Vagina (tissue), 2 donors: ENCODE measurements around the gene TEAD1. TPM values are rescaled to one million over a fixed set of nuclear protein-coding genes. Genes with fewer than 3 reads are reported as not detected.

ENCODE experiments used
- DNase-seq, 2 donors: peaks; one replicate each; pipeline ENCODE4 v3.0.0-alpha.2; 2017; ENCODE audit errors: extremely low spot score in 2 of 2
- H3K27ac ChIP-seq: fragments of 200-600 bp; sonication (generic); one replicate; pipeline ENCODE4 v1.5.1; 2019
- H3K27me3 ChIP-seq: fragments of 200-600 bp; sonication (generic); one replicate; pipeline ENCODE4 v1.5.1; 2019
- H3K36me3 ChIP-seq, 2 donors: fragments of 200-600 bp; sonication (generic); one replicate each; pipeline ENCODE4 v1.5.1; 2017 to 2019
- H3K4me1 ChIP-seq: fragments of 200-600 bp; sonication (generic); one replicate; pipeline ENCODE4 v1.5.1; 2019
- H3K4me3 ChIP-seq, 2 donors: fragments of 200-600 bp; sonication (generic); 1 replicate in 1 of 2; 2 replicates in 1 of 2; pipeline ENCODE4 v1.5.1; 2016 to 2019
- H3K9me3 ChIP-seq: fragments of 200-600 bp; sonication (generic); one replicate; pipeline ENCODE4 v1.5.1; 2019
- POLR2A ChIP-seq, 2 donors: fragments of 450-650 bp; IDR thresholded peaks; one replicate each; pipeline ENCODE4 v1.6.1; 2017; ENCODE audit warnings: antibody characterized with exemption in 2 of 2, mild to moderate bottlenecking in 2 of 2, moderate library complexity in 2 of 2
- POLR2AphosphoS5 ChIP-seq, 2 donors: sonication (generic); formaldehyde crosslinking; IDR thresholded peaks; one replicate each; pipeline ENCODE4 v1.9.0; 2017; ENCODE audit warnings: antibody characterized with exemption in 2 of 2, mild to moderate bottlenecking in 2 of 2, low read depth in 1 of 2; ENCODE audit not compliant: insufficient read depth in 1 of 2
- intact Hi-C: fragments of 100-400 bp; cut with DNase I; formaldehyde crosslinking; loops from one replicate; pipeline ENCODE4 v1.15.1; 2023
- total RNA-seq: library from RNA; depleted of rRNA; stranded (reverse); fragments of >200 nt; gene quantifications from one replicate; pipeline ENCODE4 v1.2.3, GENCODE V29; 2016
- TF ChIP-seq, protein P1 (sequence below), 3 experiments: fragments of 450-650 bp in 2 of 3; fragments of 200-600 bp in 1 of 3; sonication (generic) in 1 of 3; IDR thresholded peaks; one replicate each; pipeline ENCODE4 v1.5.1; 2017 to 2019; ENCODE audit warnings: antibody characterized with exemption in 3 of 3, mild to moderate bottlenecking in 2 of 3, moderate library complexity in 2 of 3

Gene TEAD1
- total RNA-seq, 1 donor from 2014 or later: 50.3 TPM

DNA sequence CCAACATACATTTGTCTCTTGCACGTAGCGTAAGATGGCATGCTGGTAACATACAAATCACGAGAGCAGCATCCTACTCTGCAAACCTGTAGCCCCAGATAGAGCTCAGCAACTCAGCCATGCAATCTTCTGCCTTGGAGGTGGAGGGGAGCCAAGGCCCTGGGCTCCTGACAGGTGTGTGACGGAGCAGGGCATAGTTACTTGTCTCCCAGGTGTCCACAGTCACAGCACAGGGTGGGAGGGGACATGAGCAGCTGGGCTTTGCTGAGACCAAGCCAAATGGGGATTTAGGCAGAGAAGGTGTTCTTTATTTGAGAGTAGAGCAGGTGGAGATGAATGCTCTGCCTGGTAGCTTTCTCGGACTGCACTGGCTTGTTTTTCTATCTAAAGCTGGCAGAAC lies 111.7 kb downstream of the TEAD1 start:
- no peaks in the 10 kb centered on the region for H3K27me3 ChIP-seq
- intact Hi-C loops: no loop called here
- no peaks in the 10 kb centered on the region for H3K9me3 ChIP-seq
- no peaks in the 10 kb centered on the region for H3K4me1 ChIP-seq
- H3K4me3 ChIP-seq: no peak overlapping the region
- TF ChIP-seq POLR2A (IDR thresholded peaks at IDR 0.05) (no peak), POLR2AphosphoS5 (IDR thresholded peaks at IDR 0.05; ENCODE audit: insufficient read depth in 1 of 2, low read depth in 1 of 2) (no peak)
- TF ChIP-seq, protein P1, sequence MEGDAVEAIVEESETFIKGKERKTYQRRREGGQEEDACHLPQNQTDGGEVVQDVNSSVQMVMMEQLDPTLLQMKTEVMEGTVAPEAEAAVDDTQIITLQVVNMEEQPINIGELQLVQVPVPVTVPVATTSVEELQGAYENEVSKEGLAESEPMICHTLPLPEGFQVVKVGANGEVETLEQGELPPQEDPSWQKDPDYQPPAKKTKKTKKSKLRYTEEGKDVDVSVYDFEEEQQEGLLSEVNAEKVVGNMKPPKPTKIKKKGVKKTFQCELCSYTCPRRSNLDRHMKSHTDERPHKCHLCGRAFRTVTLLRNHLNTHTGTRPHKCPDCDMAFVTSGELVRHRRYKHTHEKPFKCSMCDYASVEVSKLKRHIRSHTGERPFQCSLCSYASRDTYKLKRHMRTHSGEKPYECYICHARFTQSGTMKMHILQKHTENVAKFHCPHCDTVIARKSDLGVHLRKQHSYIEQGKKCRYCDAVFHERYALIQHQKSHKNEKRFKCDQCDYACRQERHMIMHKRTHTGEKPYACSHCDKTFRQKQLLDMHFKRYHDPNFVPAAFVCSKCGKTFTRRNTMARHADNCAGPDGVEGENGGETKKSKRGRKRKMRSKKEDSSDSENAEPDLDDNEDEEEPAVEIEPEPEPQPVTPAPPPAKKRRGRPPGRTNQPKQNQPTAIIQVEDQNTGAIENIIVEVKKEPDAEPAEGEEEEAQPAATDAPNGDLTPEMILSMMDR (IDR thresholded peaks at IDR 0.05): no peak
- peak in 1 of 2 donors; percentile 60 for DNase-seq
- H3K27ac ChIP-seq: no peak overlapping the region
- H3K36me3 ChIP-seq: no peaks in the 10 kb centered on the region

DNA sequence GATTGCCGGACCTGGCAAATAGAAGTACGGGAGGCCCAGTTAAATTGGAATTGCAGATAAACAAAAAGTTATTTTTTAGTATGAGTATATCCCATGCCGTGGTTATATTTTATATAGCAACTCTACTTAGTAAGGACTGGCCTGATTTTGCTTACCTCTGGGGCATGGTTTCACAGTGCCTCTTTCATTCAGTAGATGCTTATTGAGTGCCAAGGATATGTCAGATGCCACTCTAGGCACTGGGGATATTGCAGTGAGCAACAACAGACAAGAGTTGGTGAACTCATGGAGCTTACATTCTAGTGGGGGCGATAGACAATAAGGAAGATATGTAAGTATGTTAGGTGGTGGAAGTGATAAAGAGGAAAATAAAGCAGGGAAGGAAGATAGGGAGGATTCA lies 112.2 kb downstream of the TEAD1 start:
- TF ChIP-seq POLR2AphosphoS5 (IDR thresholded peaks at IDR 0.05; ENCODE audit: insufficient read depth in 1 of 2, low read depth in 1 of 2) (no peak), POLR2A (IDR thresholded peaks at IDR 0.05) (no peak)
- TF ChIP-seq, protein P1 (IDR thresholded peaks at IDR 0.05): no peak
- no peaks in the 10 kb centered on the region for H3K27me3 ChIP-seq
- peak in 1 of 2 donors; percentile 18 for DNase-seq
- intact Hi-C loops: no loop called here
- no peak overlapping the region for H3K4me3 ChIP-seq
- no peaks in the 10 kb centered on the region for H3K9me3 ChIP-seq
- H3K4me1 ChIP-seq: no peaks in the 10 kb centered on the region
- H3K27ac ChIP-seq: no peak overlapping the region
- no peaks in the 10 kb centered on the region for H3K36me3 ChIP-seq

DNA sequence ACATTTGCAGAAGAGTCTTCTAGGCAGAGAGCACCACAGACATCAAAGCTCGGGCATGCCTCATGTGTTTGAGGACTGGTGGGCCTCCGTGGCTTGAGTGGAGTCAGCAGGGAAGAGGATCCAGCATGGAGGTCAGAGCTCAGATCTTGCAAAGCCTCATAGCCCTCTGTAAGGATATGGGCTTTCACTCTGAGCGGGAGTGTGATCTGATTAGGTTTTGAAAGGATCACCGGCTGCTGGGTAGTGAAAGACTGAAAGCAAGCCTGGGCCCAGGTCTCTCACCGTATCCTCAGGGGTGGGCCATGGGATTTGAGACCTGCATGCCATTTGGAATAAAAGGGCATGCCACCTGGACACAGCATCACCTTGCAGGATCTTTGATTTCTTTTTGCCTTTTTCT lies 112.7 kb downstream of the TEAD1 start:
- no peak overlapping the region for H3K4me3 ChIP-seq
- no peaks in the 10 kb centered on the region for H3K27me3 ChIP-seq
- no peak overlapping the region for H3K27ac ChIP-seq
- no peaks in the 10 kb centered on the region for H3K4me1 ChIP-seq
- intact Hi-C loops: no loop called here
- H3K36me3 ChIP-seq: no peaks in the 10 kb centered on the region
- no peaks in the 10 kb centered on the region for H3K9me3 ChIP-seq
- peak in 1 of 2 donors; percentile 78 for DNase-seq
- TF ChIP-seq POLR2AphosphoS5 (IDR thresholded peaks at IDR 0.05; ENCODE audit: insufficient read depth in 1 of 2, low read depth in 1 of 2) (no peak), POLR2A (IDR thresholded peaks at IDR 0.05) (no peak)
- TF ChIP-seq, protein P1 (IDR thresholded peaks at IDR 0.05): no peak

DNA sequence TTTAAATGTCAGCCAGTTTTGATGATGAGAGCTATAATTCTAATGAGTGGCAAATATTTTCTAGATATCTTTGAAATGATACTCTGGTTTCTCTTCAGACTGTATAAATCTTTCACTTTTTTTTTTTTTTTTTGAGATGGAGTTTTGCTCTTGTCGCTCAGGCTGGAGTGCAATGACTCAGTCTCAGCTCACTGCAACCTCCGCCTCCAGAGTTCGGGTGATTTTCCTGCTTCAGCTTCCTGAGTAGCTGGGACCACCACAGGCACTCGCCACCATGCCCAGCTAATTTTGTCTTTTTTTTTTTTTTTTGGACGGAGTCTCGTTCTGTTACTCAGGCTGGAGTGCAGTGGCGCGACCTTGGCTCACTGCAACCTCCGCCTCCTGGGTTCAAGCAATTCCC lies 113.6 kb downstream of the TEAD1 start:
- intact Hi-C loops: no loop called here
- Histone ChIP-seq H3K27me3 (no peaks in the 10 kb centered on the region), H3K36me3 (no peaks in the 10 kb centered on the region), H3K4me1 (no peaks in the 10 kb centered on the region), H3K9me3 (no peaks in the 10 kb centered on the region), H3K27ac (no peak overlapping the region), H3K4me3 (no peak overlapping the region)
- no peak for TF ChIP-seq POLR2AphosphoS5 (IDR thresholded peaks at IDR 0.05; ENCODE audit: insufficient read depth in 1 of 2, low read depth in 1 of 2)
- TF ChIP-seq POLR2A (IDR thresholded peaks at IDR 0.05): no peak
- TF ChIP-seq, protein P1 (IDR thresholded peaks at IDR 0.05): no peak
- DNase-seq: peak in 1 of 2 donors; percentile 25

DNA sequence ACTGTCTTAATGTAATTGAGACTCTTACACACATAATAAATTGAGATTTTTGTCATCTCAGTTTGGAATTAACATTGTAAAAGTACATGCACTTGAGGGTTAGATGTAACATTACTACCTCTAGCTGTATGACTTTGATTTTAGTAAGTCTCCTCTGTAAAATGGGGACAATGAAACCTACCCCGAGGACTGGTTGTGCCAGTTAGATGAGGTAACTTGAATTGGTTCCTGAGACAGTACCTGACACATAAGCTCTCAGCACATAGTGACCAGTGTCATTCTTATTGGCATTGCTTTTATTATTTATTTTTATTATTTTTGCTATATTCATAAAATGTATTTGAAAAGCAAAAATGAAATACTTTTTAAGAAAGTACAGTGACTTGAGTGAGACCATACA lies 114.8 kb downstream of the TEAD1 start:
- Histone ChIP-seq H3K36me3 (no peaks in the 10 kb centered on the region), H3K4me3 (no peak overlapping the region), H3K27me3 (no peaks in the 10 kb centered on the region), H3K9me3 (no peaks in the 10 kb centered on the region), H3K27ac (no peak overlapping the region), H3K4me1 (no peaks in the 10 kb centered on the region)
- DNase-seq: peak in 1 of 2 donors; percentile 5
- no peak for TF ChIP-seq POLR2A (IDR thresholded peaks at IDR 0.05)
- no peak for TF ChIP-seq POLR2AphosphoS5 (IDR thresholded peaks at IDR 0.05; ENCODE audit: insufficient read depth in 1 of 2, low read depth in 1 of 2)
- TF ChIP-seq, protein P1 (IDR thresholded peaks at IDR 0.05): no peak
- intact Hi-C loops: no loop called here
